ENCODE data around the gene OBSCN. TPM values are rescaled to one million over a fixed set of nuclear protein-coding genes. Genes with fewer than 3 reads are reported as not detected.

Gene OBSCN
- total RNA-seq, 1 donor from 2014 or later: 16.9 TPM

- no peak for DNase-seq (ENCODE audit: low spot score)
- Mint-ChIP-seq H3K4me1 (ENCODE audit: unreplicated experiment) (peaks cover 8% of the 10 kb centered on the region), H3K36me3 (ENCODE audit: low read depth, unreplicated experiment) (peaks cover 5% of the 10 kb centered on the region), H3K9me3 (ENCODE audit: unreplicated experiment) (no peaks in the 10 kb centered on the region), H3K4me3 (ENCODE audit: unreplicated experiment) (peak overlapping the region; percentile 78), H3K27me3 (ENCODE audit: unreplicated experiment) (peaks cover 16% of the 10 kb centered on the region), H3K27ac (ENCODE audit: unreplicated experiment) (no peak overlapping the region)
- no peak for TF ChIP-seq CTCF (IDR thresholded peaks at IDR 0.05; ENCODE audit: unreplicated experiment)
These were observed 67.3 kb downstream of the OBSCN start for GRCh38 chr1:228275179-228275429.

- TF ChIP-seq CTCF (IDR thresholded peaks at IDR 0.05; ENCODE audit: unreplicated experiment): no peak
- Mint-ChIP-seq H3K36me3 (ENCODE audit: low read depth, unreplicated experiment) (peaks cover 5% of the 10 kb centered on the region), H3K9me3 (ENCODE audit: unreplicated experiment) (no peaks in the 10 kb centered on the region), H3K27ac (ENCODE audit: unreplicated experiment) (no peak overlapping the region), H3K4me3 (ENCODE audit: unreplicated experiment) (peak overlapping the region; percentile 78), H3K27me3 (ENCODE audit: unreplicated experiment) (peaks cover 16% of the 10 kb centered on the region), H3K4me1 (ENCODE audit: unreplicated experiment) (peaks cover 3% of the 10 kb centered on the region)
- DNase-seq (ENCODE audit: low spot score): peak; percentile 68
These were observed 67.8 kb downstream of the OBSCN start for GRCh38 chr1:228275430-228276173.

- Mint-ChIP-seq H3K9me3 (ENCODE audit: unreplicated experiment) (no peaks in the 10 kb centered on the region), H3K4me3 (ENCODE audit: unreplicated experiment) (no peak overlapping the region), H3K36me3 (ENCODE audit: low read depth, unreplicated experiment) (peaks cover 5% of the 10 kb centered on the region), H3K4me1 (ENCODE audit: unreplicated experiment) (peaks cover 2% of the 10 kb centered on the region), H3K27me3 (ENCODE audit: unreplicated experiment) (peaks cover 16% of the 10 kb centered on the region), H3K27ac (ENCODE audit: unreplicated experiment) (no peak overlapping the region)
- TF ChIP-seq CTCF (IDR thresholded peaks at IDR 0.05; ENCODE audit: unreplicated experiment): no peak
- no peak for DNase-seq (ENCODE audit: low spot score)
These were observed 68.5 kb downstream of the OBSCN start for GRCh38 chr1:228276174-228276831.

- H3K9me3 Mint-ChIP-seq (ENCODE audit: unreplicated experiment): no peaks in the 10 kb centered on the region
- no peak overlapping the region for H3K27ac Mint-ChIP-seq (ENCODE audit: unreplicated experiment)
- peaks cover 5% of the 10 kb centered on the region for H3K36me3 Mint-ChIP-seq (ENCODE audit: low read depth, unreplicated experiment)
- H3K27me3 Mint-ChIP-seq (ENCODE audit: unreplicated experiment): peaks cover 13% of the 10 kb centered on the region
- TF ChIP-seq CTCF (IDR thresholded peaks at IDR 0.05; ENCODE audit: unreplicated experiment): no peak
- H3K4me1 Mint-ChIP-seq (ENCODE audit: unreplicated experiment): peaks cover 2% of the 10 kb centered on the region
- no peak for DNase-seq (ENCODE audit: low spot score)
- H3K4me3 Mint-ChIP-seq (ENCODE audit: unreplicated experiment): no peak overlapping the region
These were observed 69.2 kb downstream of the OBSCN start for GRCh38 chr1:228276901-228277490.
